SJSA1 (cell line): ENCODE data around the gene GNAZ. TPM values are rescaled to one million over a fixed set of nuclear protein-coding genes. Genes with fewer than 3 reads are reported as not detected.
A peak's percentile ranks its signal among the peaks of the same experiment; 100 is the strongest.
"Not testable (repeated sequence)": the region's sequence is repeated elsewhere in the genome, so short reads cannot be mapped to it uniquely, and the experiment has no call there.

ENCODE experiments used
- DNase-seq, 2 experiments: peaks; one replicate each; pipeline ENCODE4 v3.0.0-alpha.2; 2015 to 2020; ENCODE audit warnings: low spot score in 2 of 2, low read depth in 1 of 2
- H3K27ac ChIP-seq: fragments of 250-450 bp; sonication (Bioruptor Pico); 2 replicates; pipeline ENCODE4 v1.5.1; 2020; ENCODE audit warnings: mild to moderate bottlenecking, moderate library complexity
- H3K27me3 ChIP-seq: fragments of 250-450 bp; sonication (Bioruptor Pico); replicated peaks from 2 replicates; pipeline ENCODE4 v1.5.1; 2020; ENCODE audit warnings: mild to moderate bottlenecking, moderate library complexity
- H3K36me3 ChIP-seq: fragments of 250-450 bp; sonication (Bioruptor Pico); 2 replicates; pipeline ENCODE4 v1.5.1; 2020; ENCODE audit warnings: mild to moderate bottlenecking
- H3K4me1 ChIP-seq: fragments of 250-450 bp; sonication (Bioruptor Pico); replicated peaks from 2 replicates; pipeline ENCODE4 v1.6.1; 2021; ENCODE audit warnings: mild to moderate bottlenecking
- H3K4me3 ChIP-seq: fragments of 250-450 bp; sonication (Bioruptor Pico); 2 replicates; pipeline ENCODE4 v1.5.1; 2020; ENCODE audit warnings: mild to moderate bottlenecking
- H3K9me3 ChIP-seq: fragments of 250-450 bp; sonication (Bioruptor Pico); replicated peaks from 2 replicates; pipeline ENCODE4 v1.5.1; 2020; ENCODE audit warnings: mild to moderate bottlenecking
- total RNA-seq: library from RNA; depleted of rRNA; stranded (reverse); fragments of >200 nt; shearing (Covaris generic); gene quantifications from 2 replicates; pipeline ENCODE4 v1.2.3, GENCODE V29; 2014; rRNA removed

GNAZ gene
- 68.9 and 82.5 TPM in 2 replicates for total RNA-seq

- H3K36me3 ChIP-seq: peaks cover 21% of the 10 kb centered on the region
- peaks cover 78% of the 10 kb centered on the region for H3K4me1 ChIP-seq
- peak within 1 kb of the TSS; percentile 97 for H3K27ac ChIP-seq
- H3K4me3 ChIP-seq: peak within 1 kb of the TSS; percentile 75
- DNase-seq: peak in 1 of 2 experiments; percentile 29
- no peaks in the 10 kb centered on the region for H3K27me3 ChIP-seq
- no peaks in the 10 kb centered on the region for H3K9me3 ChIP-seq
Measured at GRCh38 chr22:23070418-23071229, at the start of gene GNAZ. Gene GNAZ (plus strand): TSS chr22:23070519. CDS start chr22:23095696, 25,177 bp downstream.

GRCh38 chr22:23020659-23021293, 49.5 kb upstream of the GNAZ start:
- no peak for DNase-seq
- H3K4me3 ChIP-seq: no peak overlapping the region
- no peaks in the 10 kb centered on the region for H3K36me3 ChIP-seq
- no peaks in the 10 kb centered on the region for H3K4me1 ChIP-seq
- no peaks in the 10 kb centered on the region; the same call in 1 of the 2 replicates for H3K9me3 ChIP-seq
- H3K27me3 ChIP-seq: no peaks in the 10 kb centered on the region
- no peak overlapping the region for H3K27ac ChIP-seq

GRCh38 chr22:23021660-23022353, 48.5 kb upstream of the GNAZ start:
- not testable (repeated sequence) for H3K4me3 ChIP-seq, H3K27me3 ChIP-seq, H3K36me3 ChIP-seq, H3K9me3 ChIP-seq, H3K27ac ChIP-seq, H3K4me1 ChIP-seq, DNase-seq

- no peak overlapping the region for H3K4me3 ChIP-seq
- DNase-seq: no peak
- H3K27ac ChIP-seq: no peak overlapping the region
- no peaks in the 10 kb centered on the region for H3K4me1 ChIP-seq
- no peaks in the 10 kb centered on the region for H3K27me3 ChIP-seq
- no peaks in the 10 kb centered on the region for H3K36me3 ChIP-seq
- H3K9me3 ChIP-seq: no peaks in the 10 kb centered on the region; the same call in 1 of the 2 replicates
Measured at GRCh38 chr22:23023294-23023693, 47.0 kb upstream of the GNAZ start.

GRCh38 chr22:23026777-23027176, 43.5 kb upstream of the GNAZ start:
- Histone ChIP-seq H3K36me3 (no peaks in the 10 kb centered on the region), H3K4me1 (no peaks in the 10 kb centered on the region), H3K9me3 (no peaks in the 10 kb centered on the region; the same call in 1 of the 2 replicates), H3K27ac (no peak overlapping the region), H3K27me3 (peaks cover 5% of the 10 kb centered on the region; the same call in 1 of the 2 replicates), H3K4me3 (no peak overlapping the region)
- DNase-seq: no peak

- not testable (repeated sequence) for H3K4me1 ChIP-seq, DNase-seq, H3K9me3 ChIP-seq, H3K27me3 ChIP-seq, H3K27ac ChIP-seq, H3K4me3 ChIP-seq, H3K36me3 ChIP-seq
Measured at GRCh38 chr22:23027849-23028248, 42.5 kb upstream of the GNAZ start.

GRCh38 chr22:23029521-23030228, 40.6 kb upstream of the GNAZ start:
- no peaks in the 10 kb centered on the region for H3K36me3 ChIP-seq
- DNase-seq: no peak
- no peaks in the 10 kb centered on the region for H3K9me3 ChIP-seq
- H3K27ac ChIP-seq: no peak overlapping the region
- H3K4me3 ChIP-seq: no peak overlapping the region
- no peaks in the 10 kb centered on the region for H3K4me1 ChIP-seq
- H3K27me3 ChIP-seq: peaks cover 9% of the 10 kb centered on the region; the same call in 1 of the 2 replicates

GRCh38 chr22:23031381-23031780, 38.9 kb upstream of the GNAZ start:
- no peak overlapping the region for H3K27ac ChIP-seq
- no peaks in the 10 kb centered on the region for H3K4me1 ChIP-seq
- no peak for DNase-seq
- H3K27me3 ChIP-seq: peaks cover 9% of the 10 kb centered on the region; the same call in 1 of the 2 replicates
- H3K36me3 ChIP-seq: no peaks in the 10 kb centered on the region
- no peak overlapping the region for H3K4me3 ChIP-seq
- H3K9me3 ChIP-seq: no peaks in the 10 kb centered on the region

- Histone ChIP-seq H3K27me3 (peaks cover 9% of the 10 kb centered on the region; the same call in 1 of the 2 replicates), H3K9me3 (no peaks in the 10 kb centered on the region), H3K4me3 (no peak overlapping the region), H3K36me3 (no peaks in the 10 kb centered on the region), H3K4me1 (peaks cover 3% of the 10 kb centered on the region; the same call in 1 of the 2 replicates), H3K27ac (no peak overlapping the region)
- no peak for DNase-seq
Measured at GRCh38 chr22:23031786-23032185, 38.5 kb upstream of the GNAZ start.

GRCh38 chr22:23032658-23033057, 37.7 kb upstream of the GNAZ start:
- Histone ChIP-seq H3K36me3 (no peaks in the 10 kb centered on the region), H3K27ac (no peak overlapping the region), H3K4me1 (peaks cover 4% of the 10 kb centered on the region; the same call in 1 of the 2 replicates), H3K4me3 (no peak overlapping the region), H3K27me3 (peaks cover 9% of the 10 kb centered on the region; the same call in 1 of the 2 replicates), H3K9me3 (no peaks in the 10 kb centered on the region)
- DNase-seq: no peak

- Histone ChIP-seq H3K4me1 (peaks cover 4% of the 10 kb centered on the region; the same call in 1 of the 2 replicates), H3K4me3 (no peak overlapping the region), H3K27ac (no peak overlapping the region), H3K27me3 (peaks cover 9% of the 10 kb centered on the region; the same call in 1 of the 2 replicates), H3K36me3 (no peaks in the 10 kb centered on the region), H3K9me3 (no peaks in the 10 kb centered on the region)
- no peak for DNase-seq
Measured at GRCh38 chr22:23033116-23033905, 37.0 kb upstream of the GNAZ start.

GRCh38 chr22:23034621-23035556, 35.4 kb upstream of the GNAZ start:
- H3K9me3 ChIP-seq: no peaks in the 10 kb centered on the region
- H3K4me1 ChIP-seq: peaks cover 4% of the 10 kb centered on the region; the same call in 1 of the 2 replicates
- DNase-seq: no peak
- H3K4me3 ChIP-seq: no peak overlapping the region
- H3K27ac ChIP-seq: no peak overlapping the region
- H3K36me3 ChIP-seq: no peaks in the 10 kb centered on the region
- peaks cover 9% of the 10 kb centered on the region; the same call in 1 of the 2 replicates for H3K27me3 ChIP-seq
